Panc1 (cell line): ENCODE measurements around the gene LRFN3. TPM values are rescaled to one million over a fixed set of nuclear protein-coding genes. Genes with fewer than 3 reads are reported as not detected.

Experiments
- ATAC-seq: fragments of 200-7000 bp; cut with Tn5 transposase; 2 replicates; pipeline ENCODE4 v1.9.1; 2020; ENCODE audit warnings: mild to moderate bottlenecking, moderate library complexity
- BruUV-seq: library from RNA; stranded (reverse); fragments of 400-500 nt; replicated peaks from 2 replicates; lab custom pipeline; 2021; lab: Mats Ljungman, UMichigan
- CTCF ChIA-PET: fragments of 300-600 bp; sonication (Branson Sonifier 250); formaldehyde crosslinking; loops from one replicate; lab custom pipeline; 2022; ENCODE audit warnings: antibody characterized with exemption; lab: Charles Lee
- POLR2A ChIA-PET: fragments of 300-600 bp; sonication (Branson Sonifier 250); formaldehyde crosslinking; loops from one replicate; lab custom pipeline; 2022; ENCODE audit warnings: antibody characterized with exemption; lab: Charles Lee
- DNase-seq: peaks from one replicate; pipeline ENCODE4 v3.0.0-alpha.2; 2010; ENCODE audit warnings: low read depth, low spot score
- H3K27ac ChIP-seq: 2 replicates; pipeline ENCODE4 v1.5.1; 2011; ENCODE audit warnings: mild to moderate bottlenecking, low read length, inconsistent platforms
- H3K27me3 ChIP-seq: fragments of 200-500 bp; sonication (Bioruptor generic); 2 replicates; pipeline ENCODE4 v1.6.0; 2014; ENCODE audit warnings: low read length, inconsistent platforms; ENCODE audit not compliant: control insufficient read depth, insufficient read depth
- H3K36me3 ChIP-seq: fragments of 200-500 bp; sonication (Bioruptor generic); 2 replicates; pipeline ENCODE4 v1.5.1; 2014; ENCODE audit warnings: inconsistent platforms, mild to moderate bottlenecking, low read length, moderate library complexity; ENCODE audit not compliant: control insufficient read depth, insufficient read depth
- H3K4me1 ChIP-seq: 2 replicates; pipeline ENCODE4 v1.5.1; 2011; ENCODE audit warnings: inconsistent platforms, mild to moderate bottlenecking, low read length, moderate library complexity; ENCODE audit not compliant: control insufficient read depth, insufficient read depth
- H3K4me3 ChIP-seq, 2 experiments: 2 replicates each; pipeline ENCODE4 v1.5.1; 2011 to 2012; ENCODE audit warnings: low read depth in 2 of 2, low read length in 2 of 2, mild to moderate bottlenecking in 2 of 2, inconsistent platforms in 1 of 2, moderate library complexity in 1 of 2
- H3K9me3 ChIP-seq: fragments of 200-500 bp; sonication (Bioruptor generic); 2 replicates; pipeline ENCODE4 v1.5.1; 2014; ENCODE audit warnings: low read depth, mild to moderate bottlenecking, inconsistent platforms, low read length, moderate library complexity; ENCODE audit not compliant: control insufficient read depth, insufficient read depth
- CTCF ChIP-seq: fragments of 450-650 bp; IDR thresholded peaks from 2 replicates; pipeline ENCODE4 v1.5.1; 2017; ENCODE audit warnings: mild to moderate bottlenecking
- POLR2AphosphoS5 ChIP-seq: IDR thresholded peaks from 2 replicates; pipeline ENCODE4 v1.6.1; 2012; ENCODE audit warnings: mild to moderate bottlenecking, low read depth, low read length, moderate library complexity
- REST ChIP-seq, 2 experiments: IDR thresholded peaks; 2 replicates each; pipeline ENCODE4 v1.6.1; 2011 to 2012; ENCODE audit warnings: low read depth in 2 of 2, control low read depth in 1 of 2, low read length in 1 of 2, mild to moderate bottlenecking in 1 of 2, moderate library complexity in 1 of 2; ENCODE audit not compliant: insufficient read depth in 1 of 2
- SIN3A ChIP-seq: IDR thresholded peaks from 2 replicates; pipeline ENCODE4 v1.6.1; 2012; ENCODE audit warnings: low read depth, mild to moderate bottlenecking, low read length, moderate library complexity, borderline replicate concordance; ENCODE audit not compliant: insufficient read depth
- TCF7L2 ChIP-seq: IDR thresholded peaks from 2 replicates; pipeline ENCODE4 v1.6.1; 2011; ENCODE audit warnings: mild to moderate bottlenecking, low read depth, low read length, inconsistent platforms
- in situ Hi-C: cut with HindIII; loops from 2 replicates; pipeline ENCODE4 v1.10.0; 2016; ENCODE audit warnings: low sequenced_read_pairs, low pct_unique_long_range_greater_than_20kb
- intact Hi-C: fragments of 100-400 bp; cut with micrococcal nuclease; formaldehyde crosslinking; loops from one replicate; pipeline ENCODE4 v1.10.0; 2022; ENCODE audit not compliant: unreplicated experiment
- total RNA-seq: library from RNA; stranded (reverse); gene quantifications from one replicate; pipeline ENCODE4 v1.2.1, GENCODE V29; 2021; ENCODE audit not compliant: unreplicated experiment

Gene LRFN3
- total RNA-seq, 1 experiment from 2014 or later, result 16.7 TPM

- intact Hi-C loops, result no loop called here
- POLR2A ChIA-PET, result no interaction called here
These were observed 3.3 kb downstream of the LRFN3 start for GRCh38 chr19:35939307-35940077.

More at GRCh38 chr19:35939307-35940077, 3.3 kb downstream of the LRFN3 start:
- CTCF ChIA-PET, result no interaction called here
- H3K4me1 ChIP-seq, result peaks cover 16% of the 10 kb centered on the region
- H3K27ac ChIP-seq, result no peak overlapping the region
- ATAC-seq, result no peak
- BruUV-seq, result no TSS peak
- in situ Hi-C loops, result no loop called here
- TF ChIP-seq SIN3A (no peak), TCF7L2 (no peak), CTCF (no peak), POLR2AphosphoS5 (no peak), REST (IDR thresholded peaks at IDR 0.05; ENCODE audit: insufficient read depth in 1 of 2, low read depth in 2 of 2, low read length in 1 of 2) (no peak)
- H3K9me3 ChIP-seq, result no peaks in the 10 kb centered on the region
- no peaks in the 10 kb centered on the region for H3K27me3 ChIP-seq
- DNase-seq, result no peak
- no peaks in the 10 kb centered on the region for H3K36me3 ChIP-seq
- no peak overlapping the region for H3K4me3 ChIP-seq
